H9 (cell line): ENCODE measurements around the gene SLC24A3. TPM values are rescaled to one million over a fixed set of nuclear protein-coding genes. Genes with fewer than 3 reads are reported as not detected.

Source experiments
- DNase-seq: peaks from one replicate; pipeline ENCODE4 v3.0.0-alpha.2; 2017
- H2AFZ ChIP-seq: one replicate; pipeline ENCODE4 v1.6.1; 2013; ENCODE audit warnings: mild to moderate bottlenecking, low read length, control low read depth, moderate library complexity
- H2AK5ac ChIP-seq: 2 replicates; pipeline ENCODE4 v1.6.1; 2013; ENCODE audit warnings: low read length, control low read depth, mixed read lengths; ENCODE audit not compliant: insufficient read length
- H2BK120ac ChIP-seq: one replicate; pipeline ENCODE4 v1.6.1; 2013; ENCODE audit warnings: low read depth, mild to moderate bottlenecking, low read length, control low read depth, inconsistent platforms; ENCODE audit not compliant: poor library complexity, severe bottlenecking
- H2BK12ac ChIP-seq: 2 replicates; pipeline ENCODE4 v1.6.1; 2013; ENCODE audit warnings: low read length, control low read depth, mixed read lengths, low read depth; ENCODE audit not compliant: insufficient read length
- H2BK15ac ChIP-seq: 2 replicates; pipeline ENCODE4 v1.6.1; 2013; ENCODE audit warnings: low read depth, low read length, control low read depth
- H2BK20ac ChIP-seq: one replicate; pipeline ENCODE4 v1.6.1; 2013; ENCODE audit warnings: low read depth, mild to moderate bottlenecking, low read length, control low read depth, inconsistent platforms; ENCODE audit not compliant: poor library complexity, severe bottlenecking
- H2BK5ac ChIP-seq: 2 replicates; pipeline ENCODE4 v1.6.1; 2013; ENCODE audit warnings: low read length, control low read depth, mixed read lengths; ENCODE audit not compliant: insufficient read length
- H3K14ac ChIP-seq: 2 replicates; pipeline ENCODE4 v1.6.1; 2013; ENCODE audit warnings: low read length, control low read depth; ENCODE audit not compliant: insufficient read depth
- H3K18ac ChIP-seq: 2 replicates; pipeline ENCODE4 v1.6.1; 2013; ENCODE audit warnings: low read depth, mild to moderate bottlenecking, mixed read lengths, low read length, control low read depth; ENCODE audit not compliant: insufficient read length
- H3K23ac ChIP-seq: 2 replicates; pipeline ENCODE4 v1.6.1; 2013; ENCODE audit warnings: low read length, control low read depth, mixed read lengths, low read depth; ENCODE audit not compliant: insufficient read length
- H3K23me2 ChIP-seq: 2 replicates; pipeline ENCODE4 v1.6.1; 2013; ENCODE audit warnings: low read depth, mild to moderate bottlenecking, mixed read lengths, low read length, control low read depth; ENCODE audit not compliant: insufficient read length, poor library complexity, severe bottlenecking
- H3K27ac ChIP-seq: 2 replicates; pipeline ENCODE4 v1.5.1; 2013; ENCODE audit warnings: low read length, control low read depth, mixed read lengths, low read depth; ENCODE audit not compliant: insufficient read length
- H3K27me3 ChIP-seq: 2 replicates; pipeline ENCODE4 v1.6.1; 2013; ENCODE audit warnings: low read length, control low read depth, inconsistent platforms; ENCODE audit not compliant: insufficient read depth
- H3K4ac ChIP-seq: 2 replicates; pipeline ENCODE4 v1.6.1; 2013; ENCODE audit warnings: low read depth, mild to moderate bottlenecking, control low read depth, inconsistent platforms, low read length, moderate library complexity
- H3K4me1 ChIP-seq: 2 replicates; pipeline ENCODE4 v1.6.1; 2013; ENCODE audit warnings: low read length, control low read depth, inconsistent platforms; ENCODE audit not compliant: insufficient read depth
- H3K4me2 ChIP-seq: 2 replicates; pipeline ENCODE4 v1.6.1; 2013; ENCODE audit warnings: low read length, control low read depth, mixed read lengths; ENCODE audit not compliant: insufficient read length, insufficient read depth
- H3K56ac ChIP-seq: 2 replicates; pipeline ENCODE4 v1.6.1; 2013; ENCODE audit warnings: low read depth, mild to moderate bottlenecking, mixed read lengths, low read length, control low read depth; ENCODE audit not compliant: insufficient read length
- H3K79me1 ChIP-seq: 2 replicates; pipeline ENCODE4 v1.6.1; 2013; ENCODE audit warnings: low read depth, mild to moderate bottlenecking, moderate library complexity, low read length, control low read depth, inconsistent platforms; ENCODE audit not compliant: insufficient read depth, poor library complexity, severe bottlenecking
- H3K79me2 ChIP-seq: 2 replicates; pipeline ENCODE4 v1.6.1; 2013; ENCODE audit warnings: low read length, control low read depth, inconsistent platforms; ENCODE audit not compliant: insufficient read depth
- H3K9ac ChIP-seq: 2 replicates; pipeline ENCODE4 v1.6.1; 2013; ENCODE audit warnings: low read length, control low read depth, mixed read lengths; ENCODE audit not compliant: insufficient read length; ENCODE audit errors: extremely low read depth
- H3K9me3 ChIP-seq: one replicate; pipeline ENCODE4 v1.6.1; 2013; ENCODE audit warnings: low read depth, low read length, inconsistent platforms; ENCODE audit not compliant: control insufficient read depth
- H3T11ph ChIP-seq: one replicate; pipeline ENCODE4 v1.6.1; 2013; ENCODE audit warnings: mild to moderate bottlenecking, low read length, control low read depth, inconsistent platforms
- H4K20me1 ChIP-seq: one replicate; pipeline ENCODE4 v1.6.1; 2013; ENCODE audit not compliant: control insufficient read depth, insufficient read length, insufficient read depth
- H4K5ac ChIP-seq: 2 replicates; pipeline ENCODE4 v1.6.1; 2013; ENCODE audit warnings: low read depth, mild to moderate bottlenecking, mixed read lengths, low read length, control low read depth; ENCODE audit not compliant: insufficient read length
- H4K8ac ChIP-seq: replicated peaks from 2 replicates; pipeline ENCODE4 v1.6.1; 2013; ENCODE audit warnings: low read length, control low read depth, mixed read lengths, low read depth; ENCODE audit not compliant: insufficient read length
- H4K91ac ChIP-seq: 2 replicates; pipeline ENCODE4 v1.6.1; 2013; ENCODE audit warnings: low read depth, mild to moderate bottlenecking, moderate library complexity, mixed read lengths, low read length, control low read depth; ENCODE audit not compliant: insufficient read length
- H3K27ac Mint-ChIP-seq, 3 experiments: 2 replicates in 2 of 3; 3 replicates in 1 of 3; pipeline ENCODE4 v1.8.0; 2020 to 2021; ENCODE audit warnings: mixed read lengths in 3 of 3, mild to moderate bottlenecking in 1 of 3, moderate library complexity in 1 of 3
- H3K27me3 Mint-ChIP-seq: 2 replicates; pipeline ENCODE4 v1.8.0; 2021; ENCODE audit warnings: low read depth, mild to moderate bottlenecking, moderate library complexity, mixed read lengths
- H3K36me3 Mint-ChIP-seq, 3 experiments: 2 replicates in 2 of 3; 3 replicates in 1 of 3; pipeline ENCODE4 v1.8.0; 2020 to 2021; ENCODE audit warnings: low read depth in 3 of 3, mixed read lengths in 3 of 3; ENCODE audit not compliant: insufficient read depth in 1 of 3
- H3K4me1 Mint-ChIP-seq, 2 experiments: 2 replicates each; pipeline ENCODE4 v1.8.0; 2020; ENCODE audit warnings: mixed read lengths in 2 of 2
- H3K4me3 Mint-ChIP-seq, 2 experiments: 2 replicates in 1 of 2; 3 replicates in 1 of 2; pipeline ENCODE4 v1.8.0; 2020 to 2021; ENCODE audit warnings: mild to moderate bottlenecking in 2 of 2, mixed read lengths in 2 of 2, moderate library complexity in 1 of 2
- H3K9me3 Mint-ChIP-seq, 2 experiments: 2 replicates in 1 of 2; 3 replicates in 1 of 2; pipeline ENCODE4 v1.8.0; 2020; ENCODE audit warnings: mild to moderate bottlenecking in 2 of 2, mixed read lengths in 2 of 2, moderate library complexity in 1 of 2
- CTCF ChIP-seq: fragments of 200-600 bp; sonication (generic); conservative IDR thresholded peaks from 3 replicates; pipeline ENCODE4 v1.8.0; 2021; ENCODE audit warnings: antibody characterized with exemption, mild to moderate bottlenecking
- WGBS: extraction: QIAGEN DNeasy Blood & Tissue Kit; methylation state at CpG from one replicate; pipeline ENCODE4 v1.1.7; 2013; ENCODE audit warnings: missing lambda C conversion rate, low lambda C conversion rate, mixed read lengths; ENCODE audit not compliant: insufficient read length; ENCODE audit errors: extremely low coverage; 5-methylcytosine and 5-hydroxymethylcytosine counted together
- total RNA-seq: library from RNA; stranded (reverse); gene quantifications from 2 replicates; pipeline ENCODE4 v1.2.1, GENCODE V29; 2021

The SLC24A3 gene
- total RNA-seq, 1 experiment from 2014 or later: 0.83 TPM

GRCh38 chr20:19338960-19339359, 126.5 kb downstream of the SLC24A3 start:
- H3T11ph ChIP-seq: no peak overlapping the region
- H2BK120ac ChIP-seq: no peak overlapping the region
- H3K18ac ChIP-seq: no peak overlapping the region
- H4K91ac ChIP-seq: no peak overlapping the region
- no peaks in the 10 kb centered on the region for H4K20me1 ChIP-seq
- H4K8ac ChIP-seq: no peak overlapping the region
- H3K27ac Mint-ChIP-seq: no peak overlapping the region
- no peak overlapping the region for H2AFZ ChIP-seq
- H3K9me3 Mint-ChIP-seq: no peaks in the 10 kb centered on the region
- no peak overlapping the region for H3K56ac ChIP-seq
- no peak for DNase-seq
- no peak overlapping the region for H3K9ac ChIP-seq
- no peaks in the 10 kb centered on the region for H3K4me1 Mint-ChIP-seq
- no peak overlapping the region for H2BK12ac ChIP-seq
- H2BK20ac ChIP-seq: no peak overlapping the region
- H2BK15ac ChIP-seq: no peak overlapping the region
- no peak overlapping the region for H3K4me2 ChIP-seq
- H3K27me3 Mint-ChIP-seq: no peaks in the 10 kb centered on the region
- no CpG with 5 or more reads among the region's 6 CpGs for WGBS
- no peak overlapping the region for H3K27ac ChIP-seq
- no peak overlapping the region for H3K14ac ChIP-seq
- H3K23me2 ChIP-seq: peaks cover 3% of the 10 kb centered on the region
- no peak overlapping the region for H2BK5ac ChIP-seq
- H3K27me3 ChIP-seq: no peaks in the 10 kb centered on the region
- H3K36me3 Mint-ChIP-seq: no peaks in the 10 kb centered on the region
- no peak for TF ChIP-seq CTCF
- no peak overlapping the region for H3K4ac ChIP-seq
- no peak overlapping the region for H3K23ac ChIP-seq
- H3K4me3 Mint-ChIP-seq: no peak overlapping the region
- H3K79me1 ChIP-seq: no peaks in the 10 kb centered on the region
- no peaks in the 10 kb centered on the region for H3K9me3 ChIP-seq
- no peak overlapping the region for H2AK5ac ChIP-seq
- H4K5ac ChIP-seq: no peak overlapping the region
- no peaks in the 10 kb centered on the region for H3K4me1 ChIP-seq
- H3K79me2 ChIP-seq: no peaks in the 10 kb centered on the region
